ENCODE measurements around the gene COL9A2.

The COL9A2 gene

GRCh38 chr1:40317394-40318074 lies 448 bp upstream of the COL9A2 start:
- DNase-seq = no peak

DNA sequence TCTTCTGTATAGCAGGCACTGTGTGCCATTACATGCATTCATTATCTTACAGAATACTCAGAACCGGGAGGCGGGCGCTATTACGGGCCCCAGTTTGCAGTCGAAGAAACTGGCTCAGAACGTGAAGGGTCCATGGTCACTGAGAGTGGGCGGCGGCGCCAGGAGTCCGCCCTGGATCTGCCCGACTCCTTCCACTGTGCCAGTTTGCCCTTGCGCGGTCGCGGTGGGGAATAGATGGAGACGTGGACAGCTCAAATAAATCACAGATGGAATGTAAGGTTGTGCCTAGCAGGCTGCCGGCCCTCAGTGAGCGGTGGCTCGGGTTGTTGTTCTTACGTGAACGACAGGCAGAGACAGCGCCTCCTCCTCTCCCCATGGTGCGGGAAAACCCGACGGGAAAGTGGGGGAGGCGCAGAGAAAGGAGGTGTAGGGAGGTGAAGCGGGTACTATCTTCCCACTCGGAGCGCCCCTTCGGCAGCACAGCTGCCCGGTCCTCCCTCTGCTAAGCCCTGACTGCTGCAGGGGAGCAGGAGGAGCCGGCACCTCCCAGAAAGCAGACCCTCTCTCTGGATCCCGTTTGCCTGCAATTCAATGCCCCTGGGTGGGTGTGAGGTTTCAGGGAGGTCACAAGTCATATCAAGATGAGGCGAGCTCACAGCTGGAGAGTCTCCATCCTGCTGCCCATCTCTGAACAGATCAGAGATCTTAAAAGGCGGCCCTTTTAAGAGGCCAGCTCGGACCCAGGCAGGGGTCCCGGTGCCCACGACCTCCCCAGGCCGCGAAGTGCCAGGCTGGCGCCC lies 1.1 kb downstream of the COL9A2 start:
- peak; percentile 22 for DNase-seq

GRCh38 chr1:40315239-40315794 lies 1.8 kb downstream of the COL9A2 start:
- DNase-seq = peak; percentile 91

GRCh38 chr1:40314721-40315238 lies 2.3 kb downstream of the COL9A2 start:
- DNase-seq = no peak

DNA sequence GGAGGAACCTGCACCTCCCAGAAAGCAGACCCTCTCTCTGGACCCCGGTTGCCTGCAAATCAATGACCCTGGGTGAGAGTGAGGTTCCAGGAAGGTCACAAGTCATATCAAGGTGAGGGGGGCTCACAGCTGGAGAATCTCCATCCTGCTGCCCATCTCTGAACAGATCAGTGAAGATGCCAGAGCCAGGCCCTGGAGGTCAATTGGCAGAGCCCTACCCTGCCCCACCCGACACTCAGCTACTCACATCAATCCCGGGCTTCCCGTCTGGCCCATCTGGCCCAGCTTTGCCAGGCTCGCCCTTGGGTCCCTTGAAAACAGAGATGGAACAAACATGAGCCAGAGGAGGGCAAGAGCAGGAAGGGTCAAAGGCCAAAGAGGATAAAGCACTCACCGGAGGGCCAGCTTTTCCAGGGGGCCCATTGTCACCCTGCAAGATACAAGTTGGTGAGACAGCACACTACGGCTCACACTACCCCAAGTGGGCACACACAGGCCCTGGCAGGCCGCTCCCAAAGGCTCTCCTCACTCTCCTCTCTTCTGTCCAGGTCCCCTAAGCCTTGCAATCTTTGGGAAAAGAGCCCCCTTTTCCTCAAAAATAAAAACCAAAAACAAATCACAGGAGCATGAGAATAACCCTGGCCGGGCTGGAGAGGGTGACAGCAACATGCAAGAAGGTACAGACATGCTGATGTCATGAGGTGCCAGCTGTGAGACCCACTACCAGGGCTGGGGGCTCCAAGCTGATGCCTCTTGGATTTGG lies 2.9 kb downstream of the COL9A2 start:
- no peak for DNase-seq

DNA sequence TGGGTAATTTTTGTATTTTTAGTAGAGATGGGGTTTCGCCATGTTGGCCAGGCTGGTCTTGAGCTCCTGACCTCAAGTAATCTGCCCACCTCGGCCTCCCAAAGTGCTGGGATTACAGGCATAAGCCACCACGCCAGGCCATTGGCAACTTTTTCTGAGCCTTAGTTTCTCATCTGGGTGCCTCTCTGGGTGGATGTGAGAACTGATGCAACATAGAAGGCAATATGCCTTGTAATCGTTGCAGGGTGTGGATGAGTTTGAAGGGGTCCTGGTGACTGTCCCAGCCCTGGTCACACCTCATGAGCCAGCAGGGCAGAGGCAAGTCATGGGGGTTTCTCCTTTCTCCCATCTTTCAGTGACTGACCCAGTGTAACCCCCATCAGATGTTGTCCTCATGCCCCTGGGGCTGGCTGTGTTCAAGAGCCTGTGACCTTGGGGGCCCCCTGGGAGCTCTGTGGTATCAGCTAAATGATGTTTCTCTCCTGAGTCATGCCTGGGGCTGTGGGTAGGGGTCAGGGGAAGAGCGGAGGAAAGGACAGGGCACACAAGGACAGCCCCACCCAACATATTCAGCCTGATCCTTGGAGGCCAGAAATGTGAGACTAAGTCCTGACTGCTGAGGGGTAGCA lies 3.6 kb downstream of the COL9A2 start:
- DNase-seq = no peak

GRCh38 chr1:40312238-40313205 lies 4.6 kb downstream of the COL9A2 start:
- DNase-seq = peak; percentile 48

DNA sequence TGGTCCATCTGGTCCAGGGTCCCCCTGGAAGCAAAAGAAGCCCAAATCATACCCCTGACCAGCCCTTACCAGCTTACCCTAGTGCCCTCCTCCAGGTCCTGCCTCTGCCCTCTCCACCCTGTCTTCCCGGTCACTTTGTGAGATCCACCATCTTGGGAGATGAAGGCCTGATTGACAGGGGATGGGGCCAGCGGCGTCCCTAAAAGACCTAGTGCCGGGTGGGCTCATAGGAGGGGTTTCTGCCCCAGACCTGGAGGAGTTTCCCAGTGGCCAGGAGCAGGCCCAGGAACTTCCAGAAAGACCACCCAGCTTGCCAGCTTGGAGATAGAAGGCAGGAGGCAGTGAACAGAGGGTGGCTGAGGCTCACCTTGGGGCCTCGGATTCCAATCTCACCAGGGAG lies 5.4 kb downstream of the COL9A2 start:
- DNase-seq = no peak

DNA sequence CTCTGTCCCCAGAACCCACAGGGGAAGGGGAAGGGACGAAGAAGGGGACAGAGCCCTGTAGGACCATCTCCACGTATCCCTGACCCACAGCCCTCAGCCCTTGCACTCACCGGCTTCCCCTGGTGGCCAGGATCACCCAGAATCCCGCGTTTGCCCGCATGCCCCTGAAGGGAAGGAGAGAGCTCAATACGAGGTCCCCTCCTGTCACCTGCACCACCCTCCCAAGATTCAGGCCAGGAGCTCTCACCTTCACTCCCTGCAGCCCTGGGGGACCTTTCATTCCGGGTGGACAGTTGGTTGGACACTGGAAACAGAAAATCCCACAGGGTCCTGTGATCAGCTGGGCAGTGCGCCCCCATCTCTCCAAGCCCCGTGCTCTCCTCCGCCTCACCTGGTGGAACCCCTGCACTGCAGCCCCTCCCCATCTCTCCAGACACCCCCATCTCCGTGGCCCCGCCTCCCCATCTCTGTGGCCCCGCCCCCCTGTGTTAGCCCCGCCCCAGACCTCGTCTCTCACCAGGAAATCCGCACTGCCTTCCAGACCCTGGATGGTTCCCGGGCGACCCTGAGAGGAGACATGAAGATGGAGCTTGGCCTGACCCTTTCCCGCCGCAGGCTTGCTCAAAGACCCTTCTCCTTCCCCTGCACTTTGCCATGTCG lies 6.0 kb downstream of the COL9A2 start:
- no peak for DNase-seq

GRCh38 chr1:40310129-40310461 lies 7.0 kb downstream of the COL9A2 start:
- DNase-seq = no peak

- DNase-seq = no peak
Measured at GRCh38 chr1:40309374-40310128, 7.5 kb downstream of the COL9A2 start.

- DNase-seq = no peak
Measured at GRCh38 chr1:40308036-40308727, 8.9 kb downstream of the COL9A2 start.

- no peak for DNase-seq
Measured at GRCh38 chr1:40307186-40307585, 9.9 kb downstream of the COL9A2 start.

DNA sequence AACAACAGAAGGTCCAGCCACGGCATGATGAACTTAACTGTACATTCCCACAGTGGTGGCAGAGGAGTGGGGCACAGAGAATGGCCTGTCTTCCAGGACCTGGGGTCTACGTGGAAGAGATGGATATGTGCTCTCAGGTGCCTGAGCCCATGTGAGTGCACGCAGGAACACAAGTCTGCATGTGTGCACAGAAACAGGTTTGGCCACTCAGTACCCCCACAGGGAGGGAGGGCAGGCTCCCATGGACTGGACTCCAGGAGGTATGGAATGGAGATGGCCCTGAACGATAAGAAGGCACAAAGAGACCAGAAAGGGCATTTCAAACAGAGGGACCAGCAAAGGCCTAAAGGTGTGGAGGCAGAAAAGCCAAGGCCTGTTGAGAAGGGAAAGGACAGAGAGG lies 10.8 kb downstream of the COL9A2 start:
- no peak for DNase-seq

DNA sequence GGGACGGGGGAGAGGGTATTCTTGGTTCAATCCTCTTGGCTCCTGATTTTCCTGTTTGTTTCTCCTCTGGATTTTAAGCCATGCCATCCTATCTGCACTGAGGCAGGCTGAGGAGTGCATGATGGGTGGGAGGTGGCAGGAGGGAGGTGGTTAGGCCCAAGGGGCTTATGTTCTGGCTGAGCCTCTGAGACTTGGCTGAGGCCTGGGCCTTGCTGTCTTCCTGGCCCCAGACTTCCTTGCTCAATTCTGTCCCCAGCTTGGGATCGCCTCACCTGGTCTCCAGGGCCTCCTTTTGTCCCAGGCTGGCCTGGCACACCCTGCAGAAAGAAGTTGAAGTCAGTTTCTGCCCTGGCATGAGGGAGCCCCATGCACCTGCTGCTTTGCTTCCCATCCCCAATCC lies 11.2 kb downstream of the COL9A2 start:
- DNase-seq = no peak

DNA sequence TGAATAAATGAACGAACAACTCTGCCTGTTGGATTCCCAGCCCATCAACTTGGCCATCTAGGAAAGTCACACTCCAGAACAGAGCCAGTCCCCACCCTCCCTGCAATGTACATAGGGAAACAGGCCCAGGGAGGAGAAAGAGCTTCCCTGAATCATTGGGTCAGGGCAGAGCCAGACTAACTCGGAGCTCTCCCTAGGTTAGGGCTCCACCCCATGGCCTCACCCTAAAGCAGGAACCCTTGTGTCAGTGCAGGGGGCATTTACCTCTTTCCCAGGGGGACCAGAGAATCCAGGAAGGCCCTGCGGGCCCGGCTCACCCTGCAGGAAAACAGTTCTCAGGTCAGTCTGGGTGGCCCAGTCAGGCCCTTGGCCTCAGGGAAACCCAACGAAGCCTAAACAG lies 11.6 kb downstream of the COL9A2 start:
- peak; percentile 26 for DNase-seq

- DNase-seq = no peak
Measured at GRCh38 chr1:40303790-40304189, 13.3 kb downstream of the COL9A2 start.

DNA sequence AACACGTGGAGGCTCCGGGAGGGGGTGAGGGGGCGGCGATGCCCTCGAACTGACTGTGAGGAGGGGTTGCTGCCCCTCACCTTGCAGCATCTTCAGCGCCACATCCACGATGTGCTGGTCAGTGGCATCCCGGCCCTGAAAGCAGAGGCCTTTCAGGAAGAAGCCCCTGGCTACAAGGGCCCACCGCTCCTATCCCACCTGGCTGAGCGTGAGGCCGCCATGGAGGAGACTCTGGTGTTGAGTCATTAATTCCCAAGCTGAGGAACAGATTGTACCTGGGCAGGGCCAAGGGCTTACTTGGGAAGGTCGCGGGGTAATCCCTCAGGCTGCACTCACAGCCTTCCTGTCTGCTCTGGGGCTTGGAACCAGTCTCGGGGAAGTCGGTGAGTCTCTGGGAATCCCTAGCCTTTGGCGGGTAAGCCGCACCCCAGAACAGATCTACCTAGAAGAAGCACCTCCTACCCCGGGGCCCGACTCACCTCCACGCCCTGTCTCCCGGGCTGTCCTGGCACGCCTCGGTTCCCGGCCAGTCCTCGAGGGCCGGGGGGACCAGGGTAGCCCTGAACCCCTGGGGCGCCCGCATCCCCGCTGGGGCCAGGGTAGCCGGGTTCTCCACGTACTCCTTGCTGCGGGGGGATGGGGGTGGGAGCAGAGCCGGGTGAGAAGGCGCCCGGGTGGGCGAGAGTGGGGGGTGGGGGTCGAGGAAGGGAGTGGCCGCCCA lies 13.9 kb downstream of the COL9A2 start:
- no peak for DNase-seq

- no peak for DNase-seq
Measured at GRCh38 chr1:40302475-40302874, 14.6 kb downstream of the COL9A2 start.

Data from activated CD4-positive, alpha-beta T cell treated with anti-CD3 and anti-CD28 coated beads, Interleukin-10, Interleukin-2, amounts not matched to agents 100 ng/mL and 50 ng/mL, durations not matched to agents 16 hours and 8 hours (primary cell).